Hepatocyte (in vitro differentiated cells): ENCODE data around the gene COX20. TPM values are rescaled to one million over a fixed set of nuclear protein-coding genes. Genes with fewer than 3 reads are reported as not detected.
A peak's percentile ranks its signal among the peaks of the same experiment; 100 is the strongest.

Experiments
- DNase-seq: peaks from one replicate; pipeline ENCODE4 v3.0.0-alpha.2; 2016; ENCODE audit warnings: low spot score
- H2AFZ ChIP-seq: fragments of 200-600 bp; sonication (generic); 2 replicates; pipeline ENCODE4 v1.6.0; 2016; ENCODE audit warnings: antibody characterized with exemption, mild to moderate bottlenecking
- H3K27ac ChIP-seq: fragments of 200-600 bp; sonication (generic); 2 replicates; pipeline ENCODE4 v1.5.1; 2016; ENCODE audit warnings: mild to moderate bottlenecking
- H3K27me3 ChIP-seq: fragments of 200-600 bp; sonication (generic); 2 replicates; pipeline ENCODE4 v1.6.1; 2016
- H3K36me3 ChIP-seq: fragments of 200-600 bp; sonication (generic); replicated peaks from 2 replicates; pipeline ENCODE4 v1.5.1; 2016; ENCODE audit warnings: low read depth; ENCODE audit not compliant: insufficient read depth
- H3K4me1 ChIP-seq: fragments of 200-600 bp; sonication (generic); 2 replicates; pipeline ENCODE4 v1.5.1; 2016; ENCODE audit warnings: mild to moderate bottlenecking, moderate library complexity; ENCODE audit not compliant: insufficient read depth
- H3K4me2 ChIP-seq: fragments of 200-600 bp; sonication (generic); 2 replicates; pipeline ENCODE4 v1.6.0; 2016
- H3K4me3 ChIP-seq: fragments of 200-600 bp; sonication (generic); 2 replicates; pipeline ENCODE4 v1.5.1; 2016; ENCODE audit warnings: mild to moderate bottlenecking
- H3K79me2 ChIP-seq: fragments of 200-600 bp; sonication (generic); 2 replicates; pipeline ENCODE4 v1.6.0; 2017; ENCODE audit warnings: mild to moderate bottlenecking
- H3K9me2 ChIP-seq: fragments of 200-600 bp; sonication (generic); replicated peaks from 2 replicates; pipeline ENCODE4 v1.6.0; 2017; ENCODE audit warnings: mild to moderate bottlenecking; ENCODE audit not compliant: insufficient read depth
- H3K9me3 ChIP-seq: fragments of 200-600 bp; sonication (generic); 2 replicates; pipeline ENCODE4 v1.5.1; 2016; ENCODE audit warnings: low read depth, mild to moderate bottlenecking
- H4K20me1 ChIP-seq: fragments of 200-600 bp; sonication (generic); 2 replicates; pipeline ENCODE4 v1.6.0; 2016; ENCODE audit warnings: mild to moderate bottlenecking; ENCODE audit not compliant: insufficient read depth, poor library complexity, severe bottlenecking
- EZH2 ChIP-seq: fragments of 200-600 bp; sonication (generic); IDR thresholded peaks from 2 replicates; pipeline ENCODE4 v1.6.1; 2016; ENCODE audit warnings: antibody characterized with exemption, mild to moderate bottlenecking, borderline replicate concordance
- EZH2phosphoT487 ChIP-seq: fragments of 200-600 bp; sonication (generic); IDR thresholded peaks from one replicate; pipeline ENCODE4 v1.6.1; 2018; ENCODE audit warnings: antibody characterized with exemption, mild to moderate bottlenecking, low read depth, moderate library complexity; ENCODE audit not compliant: unreplicated experiment, severe bottlenecking
- WGBS: methylation state at CpG from one replicate; pipeline ENCODE4 v1.1.6; 2016; ENCODE audit warnings: low lambda C conversion rate; ENCODE audit errors: missing lambda C conversion rate; 5-methylcytosine and 5-hydroxymethylcytosine counted together
- polyA plus RNA-seq: library from polyadenylated mRNA; unstranded; fragments of >200 nt; fragmentation: Nextera tagmentation; extraction: Ambion mirVana; gene quantifications from 2 replicates; pipeline ENCODE4 v1.2.1, GENCODE V29; 2016
- total RNA-seq: library from RNA; depleted of rRNA; stranded (reverse); fragments of >200 nt; gene quantifications from 2 replicates; pipeline ENCODE4 v1.2.3, GENCODE V29; 2014
- TF ChIP-seq, protein P1 (sequence below): fragments of 200-600 bp; sonication (generic); IDR thresholded peaks from 2 replicates; pipeline ENCODE4 v1.5.1; 2016; ENCODE audit warnings: antibody characterized with exemption, mild to moderate bottlenecking; ENCODE audit not compliant: poor library complexity

COX20 gene
- total and polyA plus RNA-seq, 2 experiments from 2014 or later = 32.0 to 61.9 TPM

DNA sequence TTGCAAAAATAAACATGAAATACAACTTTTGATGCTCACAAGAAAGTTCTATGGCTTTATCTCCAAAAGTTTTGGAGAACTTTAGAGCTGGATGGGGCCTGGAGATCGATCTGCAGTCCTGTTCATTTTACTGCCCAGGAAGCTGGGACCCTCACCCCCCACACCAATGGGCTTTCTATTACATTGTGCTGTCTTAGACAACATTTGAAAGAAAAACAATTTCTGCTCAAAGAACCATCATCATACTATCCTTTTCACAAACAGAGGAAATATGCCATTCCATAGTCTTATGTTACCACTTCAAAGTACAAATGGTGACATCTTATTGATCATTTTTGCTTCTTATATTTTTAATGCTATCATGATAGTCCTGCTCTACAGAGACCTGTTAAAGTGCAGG, 30.9 kb downstream of the COX20 start:
- DNase-seq = no peak
- Histone ChIP-seq H3K36me3 (no peaks in the 10 kb centered on the region), H4K20me1 (peaks cover 14% of the 10 kb centered on the region), H3K27me3 (no peaks in the 10 kb centered on the region), H3K9me3 (no peaks in the 10 kb centered on the region), H3K27ac (peak overlapping the region; percentile 98), H2AFZ (peak overlapping the region; percentile 82), H3K4me3 (no peak overlapping the region), H3K4me1 (peaks cover 21% of the 10 kb centered on the region), H3K4me2 (no peak overlapping the region), H3K79me2 (peaks cover 27% of the 10 kb centered on the region), H3K9me2 (no peaks in the 10 kb centered on the region)
- WGBS = 96% methylated on average over 1 of the region's 1 CpG
- TF ChIP-seq EZH2 (no peak), EZH2phosphoT487 (no peak)
- TF ChIP-seq, protein P1, sequence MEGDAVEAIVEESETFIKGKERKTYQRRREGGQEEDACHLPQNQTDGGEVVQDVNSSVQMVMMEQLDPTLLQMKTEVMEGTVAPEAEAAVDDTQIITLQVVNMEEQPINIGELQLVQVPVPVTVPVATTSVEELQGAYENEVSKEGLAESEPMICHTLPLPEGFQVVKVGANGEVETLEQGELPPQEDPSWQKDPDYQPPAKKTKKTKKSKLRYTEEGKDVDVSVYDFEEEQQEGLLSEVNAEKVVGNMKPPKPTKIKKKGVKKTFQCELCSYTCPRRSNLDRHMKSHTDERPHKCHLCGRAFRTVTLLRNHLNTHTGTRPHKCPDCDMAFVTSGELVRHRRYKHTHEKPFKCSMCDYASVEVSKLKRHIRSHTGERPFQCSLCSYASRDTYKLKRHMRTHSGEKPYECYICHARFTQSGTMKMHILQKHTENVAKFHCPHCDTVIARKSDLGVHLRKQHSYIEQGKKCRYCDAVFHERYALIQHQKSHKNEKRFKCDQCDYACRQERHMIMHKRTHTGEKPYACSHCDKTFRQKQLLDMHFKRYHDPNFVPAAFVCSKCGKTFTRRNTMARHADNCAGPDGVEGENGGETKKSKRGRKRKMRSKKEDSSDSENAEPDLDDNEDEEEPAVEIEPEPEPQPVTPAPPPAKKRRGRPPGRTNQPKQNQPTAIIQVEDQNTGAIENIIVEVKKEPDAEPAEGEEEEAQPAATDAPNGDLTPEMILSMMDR = no peak

DNA sequence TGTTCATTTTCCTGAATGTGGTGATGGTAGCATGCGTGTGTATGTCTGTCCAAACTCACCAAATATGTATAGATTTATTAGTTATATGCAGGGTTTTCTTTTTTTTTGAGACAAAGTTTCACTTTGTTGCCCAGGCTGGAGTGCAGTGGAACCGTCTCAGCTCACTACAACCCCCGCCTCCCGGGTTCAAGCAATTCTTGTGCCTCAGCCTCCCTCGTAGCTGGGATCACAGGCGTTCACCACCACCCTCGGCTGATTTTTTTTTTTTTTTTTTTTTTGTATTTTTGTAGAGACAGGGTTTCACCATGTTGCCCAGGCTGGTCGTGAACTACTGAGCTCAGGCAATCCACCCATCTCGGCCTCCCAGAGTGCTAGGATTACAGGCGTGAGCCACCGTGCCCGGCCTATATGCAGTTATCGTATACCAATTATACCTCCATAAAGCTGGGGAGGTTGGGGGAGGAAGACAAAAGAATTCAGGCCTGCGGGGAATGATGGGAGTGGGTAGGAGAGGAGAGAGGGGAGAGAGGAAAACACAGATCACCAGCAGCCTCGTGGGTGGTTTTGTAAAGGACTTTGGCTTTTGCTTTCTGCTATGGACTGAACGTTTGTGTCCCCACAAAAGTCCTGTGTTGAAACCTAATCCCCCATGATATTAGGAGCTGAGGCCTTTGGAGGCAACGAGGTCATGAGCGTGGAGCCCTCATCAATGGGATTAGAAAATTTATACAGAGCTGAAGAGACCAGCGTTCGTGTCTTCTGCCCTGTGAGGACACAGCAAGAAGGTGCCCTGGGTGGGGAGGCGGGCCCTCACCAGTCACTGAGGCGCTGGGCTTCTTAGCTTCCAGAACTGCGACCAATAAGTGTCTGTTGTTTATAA, 33.3 kb downstream of the COX20 start:
- no peak for DNase-seq
- no peaks in the 10 kb centered on the region for H4K20me1 ChIP-seq
- TF ChIP-seq EZH2 (no peak), EZH2phosphoT487 (no peak)
- TF ChIP-seq, protein P1 = no peak
- H3K9me3 ChIP-seq = no peaks in the 10 kb centered on the region
- no peak overlapping the region for H3K27ac ChIP-seq
- H3K9me2 ChIP-seq = no peaks in the 10 kb centered on the region
- WGBS = 90% methylated on average over 23 of the region's 23 CpGs
- H2AFZ ChIP-seq = no peak overlapping the region
- H3K4me1 ChIP-seq = peaks cover 20% of the 10 kb centered on the region
- H3K79me2 ChIP-seq = peaks cover 7% of the 10 kb centered on the region
- H3K4me2 ChIP-seq = no peak overlapping the region
- no peaks in the 10 kb centered on the region for H3K27me3 ChIP-seq
- no peak overlapping the region for H3K4me3 ChIP-seq
- no peaks in the 10 kb centered on the region for H3K36me3 ChIP-seq

DNA sequence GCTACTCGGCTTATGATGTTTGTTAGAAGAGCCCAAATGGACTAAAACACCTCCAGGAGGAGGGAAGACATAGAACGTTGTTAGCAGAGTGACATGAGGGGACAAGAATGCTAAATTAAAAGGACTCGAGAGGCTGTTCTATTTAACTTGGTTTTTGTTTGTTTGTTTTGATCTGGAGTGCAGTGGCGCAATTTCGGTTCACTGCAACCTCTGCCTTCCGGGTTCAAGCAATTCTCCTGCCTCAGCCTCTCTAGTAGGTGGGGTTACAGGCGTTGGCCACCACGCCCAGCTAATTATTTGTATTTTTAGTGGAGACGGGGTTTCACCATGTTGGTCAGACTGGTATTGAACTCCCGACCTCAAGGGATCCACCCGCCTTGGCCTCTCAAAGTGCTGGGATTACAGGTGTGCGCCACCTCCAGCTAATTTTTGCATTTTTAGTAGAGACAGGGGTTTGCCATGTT, 33.9 kb downstream of the COX20 start:
- no peaks in the 10 kb centered on the region for H3K9me3 ChIP-seq
- DNase-seq = no peak
- H3K4me2 ChIP-seq = no peak overlapping the region
- no peaks in the 10 kb centered on the region for H3K9me2 ChIP-seq
- H3K27ac ChIP-seq = no peak overlapping the region
- TF ChIP-seq EZH2 = no peak
- TF ChIP-seq EZH2phosphoT487 = no peak
- TF ChIP-seq, protein P1 = no peak
- no peaks in the 10 kb centered on the region for H3K27me3 ChIP-seq
- H3K4me3 ChIP-seq = no peak overlapping the region
- no peaks in the 10 kb centered on the region for H4K20me1 ChIP-seq
- 90% methylated on average over 12 of the region's 12 CpGs for WGBS
- no peak overlapping the region for H2AFZ ChIP-seq
- peaks cover 2% of the 10 kb centered on the region for H3K79me2 ChIP-seq
- peaks cover 20% of the 10 kb centered on the region for H3K4me1 ChIP-seq
- H3K36me3 ChIP-seq = no peaks in the 10 kb centered on the region
